Rectal smooth muscle tissue (tissue), 1 donor: ENCODE results near the gene CXXC5.

ENCODE experiments used
- H3K27ac ChIP-seq: one replicate; pipeline ENCODE4 v1.7.0; 2013; ENCODE audit warnings: low read depth, low read length, inconsistent platforms
- H3K27me3 ChIP-seq: one replicate; pipeline ENCODE4 v1.7.0; 2013; ENCODE audit warnings: low read length; ENCODE audit not compliant: control insufficient read depth, insufficient read depth
- H3K36me3 ChIP-seq: one replicate; pipeline ENCODE4 v1.7.0; 2013; ENCODE audit warnings: low read length; ENCODE audit not compliant: control insufficient read depth, insufficient read depth
- H3K4me1 ChIP-seq: one replicate; pipeline ENCODE4 v1.7.0; 2013; ENCODE audit warnings: low read length; ENCODE audit not compliant: control insufficient read depth, insufficient read depth
- H3K4me3 ChIP-seq: one replicate; pipeline ENCODE4 v1.7.0; 2013; ENCODE audit warnings: low read length
- H3K9ac ChIP-seq: one replicate; pipeline ENCODE4 v1.7.0; 2013; ENCODE audit warnings: low read length

Gene CXXC5

GRCh38 chr5:139692679-139693308 lies 44.6 kb downstream of the CXXC5 start:
- H3K27ac ChIP-seq, result no peak overlapping the region
- no peak overlapping the region for H3K9ac ChIP-seq
- H3K4me3 ChIP-seq, result no peak overlapping the region
- no peaks in the 10 kb centered on the region for H3K36me3 ChIP-seq
- H3K27me3 ChIP-seq, result no peaks in the 10 kb centered on the region
- H3K4me1 ChIP-seq, result peaks cover 6% of the 10 kb centered on the region

- Histone ChIP-seq H3K36me3 (no peaks in the 10 kb centered on the region), H3K9ac (no peak overlapping the region), H3K27me3 (no peaks in the 10 kb centered on the region), H3K4me1 (peaks cover 15% of the 10 kb centered on the region), H3K4me3 (no peak overlapping the region), H3K27ac (no peak overlapping the region)
Measured at GRCh38 chr5:139693676-139694364, 45.7 kb downstream of the CXXC5 start.

- H3K4me3 ChIP-seq, result no peak overlapping the region
- no peaks in the 10 kb centered on the region for H3K27me3 ChIP-seq
- H3K36me3 ChIP-seq, result no peaks in the 10 kb centered on the region
- peaks cover 19% of the 10 kb centered on the region for H3K4me1 ChIP-seq
- H3K27ac ChIP-seq, result no peak overlapping the region
- no peak overlapping the region for H3K9ac ChIP-seq
Measured at GRCh38 chr5:139694556-139695177, 46.5 kb downstream of the CXXC5 start.

- Histone ChIP-seq H3K36me3 (no peaks in the 10 kb centered on the region), H3K27me3 (no peaks in the 10 kb centered on the region), H3K4me3 (no peak overlapping the region), H3K27ac (no peak overlapping the region), H3K4me1 (peaks cover 19% of the 10 kb centered on the region), H3K9ac (no peak overlapping the region)
Measured at GRCh38 chr5:139695178-139695573, 47.0 kb downstream of the CXXC5 start.

- H3K36me3 ChIP-seq, result no peaks in the 10 kb centered on the region
- H3K27me3 ChIP-seq, result no peaks in the 10 kb centered on the region
- H3K27ac ChIP-seq, result peak overlapping the region; percentile 84
- H3K9ac ChIP-seq, result no peak overlapping the region
- peak overlapping the region; percentile 44 for H3K4me3 ChIP-seq
- peaks cover 16% of the 10 kb centered on the region for H3K4me1 ChIP-seq
Measured at GRCh38 chr5:139696167-139696893, 48.2 kb downstream of the CXXC5 start.

- H3K27ac ChIP-seq, result peak overlapping the region; percentile 84
- peaks cover 16% of the 10 kb centered on the region for H3K4me1 ChIP-seq
- H3K4me3 ChIP-seq, result peak overlapping the region; percentile 44
- no peaks in the 10 kb centered on the region for H3K27me3 ChIP-seq
- no peak overlapping the region for H3K9ac ChIP-seq
- no peaks in the 10 kb centered on the region for H3K36me3 ChIP-seq
Measured at GRCh38 chr5:139696894-139697658, 48.9 kb downstream of the CXXC5 start.

GRCh38 chr5:139698490-139699146 lies 50.5 kb downstream of the CXXC5 start:
- peak overlapping the region; percentile 84 for H3K27ac ChIP-seq
- no peaks in the 10 kb centered on the region for H3K36me3 ChIP-seq
- no peak overlapping the region for H3K4me3 ChIP-seq
- H3K9ac ChIP-seq, result no peak overlapping the region
- H3K27me3 ChIP-seq, result no peaks in the 10 kb centered on the region
- peaks cover 16% of the 10 kb centered on the region for H3K4me1 ChIP-seq

GRCh38 chr5:139699351-139699750 lies 51.2 kb downstream of the CXXC5 start:
- Histone ChIP-seq H3K36me3 (no peaks in the 10 kb centered on the region), H3K9ac (no peak overlapping the region), H3K27me3 (no peaks in the 10 kb centered on the region), H3K27ac (no peak overlapping the region), H3K4me3 (no peak overlapping the region), H3K4me1 (peaks cover 16% of the 10 kb centered on the region)

GRCh38 chr5:139700711-139701055 lies 52.5 kb downstream of the CXXC5 start:
- Histone ChIP-seq H3K36me3 (no peaks in the 10 kb centered on the region), H3K4me3 (no peak overlapping the region), H3K27me3 (no peaks in the 10 kb centered on the region), H3K9ac (no peak overlapping the region), H3K4me1 (peaks cover 16% of the 10 kb centered on the region), H3K27ac (no peak overlapping the region)

- H3K4me1 ChIP-seq, result peaks cover 16% of the 10 kb centered on the region
- H3K4me3 ChIP-seq, result no peak overlapping the region
- no peaks in the 10 kb centered on the region for H3K36me3 ChIP-seq
- no peak overlapping the region for H3K27ac ChIP-seq
- no peak overlapping the region for H3K9ac ChIP-seq
- no peaks in the 10 kb centered on the region for H3K27me3 ChIP-seq
Measured at GRCh38 chr5:139701056-139701741, 53.0 kb downstream of the CXXC5 start.

- H3K27ac ChIP-seq, result no peak overlapping the region
- H3K4me3 ChIP-seq, result no peak overlapping the region
- no peak overlapping the region for H3K9ac ChIP-seq
- peaks cover 15% of the 10 kb centered on the region for H3K4me1 ChIP-seq
- no peaks in the 10 kb centered on the region for H3K36me3 ChIP-seq
- H3K27me3 ChIP-seq, result no peaks in the 10 kb centered on the region
Measured at GRCh38 chr5:139702548-139702947, 54.4 kb downstream of the CXXC5 start.
